ENCODE measurements around the gene CLNK. TPM values are rescaled to one million over a fixed set of nuclear protein-coding genes. Genes with fewer than 3 reads are reported as not detected.

The CLNK gene
- total and polyA plus RNA-seq, 2 of the 13 experiments (the other 11 are each of a cell fraction or from before 2014, with no cell fraction given) = not detected

DNA sequence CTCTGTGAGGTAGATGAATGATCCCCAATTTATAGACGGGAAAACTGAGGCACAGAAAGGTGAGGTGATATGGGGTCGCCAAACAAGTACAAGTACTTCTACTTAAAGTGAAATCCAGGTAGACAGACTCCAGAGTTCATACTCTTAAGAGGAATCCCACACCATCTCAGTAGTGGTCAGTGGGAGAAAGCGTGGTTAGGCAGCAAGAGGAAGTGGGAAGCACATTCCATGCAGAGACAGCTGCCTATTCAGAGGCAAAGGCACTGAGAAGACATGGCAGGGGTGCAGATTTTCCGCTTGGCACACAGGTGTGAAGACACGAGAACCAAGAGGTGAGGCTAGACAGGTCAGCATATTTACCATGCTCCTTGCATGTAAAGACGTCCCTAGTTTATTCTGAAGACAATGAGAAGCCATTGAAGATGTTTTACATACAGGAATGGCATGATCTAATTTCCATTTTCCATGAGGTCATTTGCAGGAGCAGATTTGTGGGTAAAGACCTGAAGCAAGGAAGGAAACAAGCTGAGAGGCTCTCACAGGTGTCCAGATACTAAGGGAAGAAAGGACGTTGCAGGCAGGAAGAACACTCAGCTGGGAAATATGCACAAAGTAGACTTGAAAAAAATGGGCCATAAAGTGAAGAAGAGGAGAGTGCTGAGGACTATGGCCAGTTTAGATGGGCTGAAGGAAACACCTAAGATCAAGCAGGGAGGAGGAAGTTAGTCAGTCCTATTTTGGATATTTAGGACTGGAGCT, 17.3 kb upstream of the CLNK start (continued):
- TF ChIP-seq HNRNPUL1 (IDR thresholded peaks at IDR 0.05; ENCODE audit: low read depth, low read length) (no peak), SRF (IDR thresholded peaks at IDR 0.05; ENCODE audit: low read depth, low read length) (no peak), ZNF772 (CRISPR knock-in tag; IDR thresholded peaks at IDR 0.05) (no peak), KLF13 (CRISPR knock-in tag; IDR thresholded peaks at IDR 0.05) (no peak), TBP (CRISPR knock-in tag; IDR thresholded peaks at IDR 0.05) (no peak)
- TF ChIP-seq, protein P1, sequence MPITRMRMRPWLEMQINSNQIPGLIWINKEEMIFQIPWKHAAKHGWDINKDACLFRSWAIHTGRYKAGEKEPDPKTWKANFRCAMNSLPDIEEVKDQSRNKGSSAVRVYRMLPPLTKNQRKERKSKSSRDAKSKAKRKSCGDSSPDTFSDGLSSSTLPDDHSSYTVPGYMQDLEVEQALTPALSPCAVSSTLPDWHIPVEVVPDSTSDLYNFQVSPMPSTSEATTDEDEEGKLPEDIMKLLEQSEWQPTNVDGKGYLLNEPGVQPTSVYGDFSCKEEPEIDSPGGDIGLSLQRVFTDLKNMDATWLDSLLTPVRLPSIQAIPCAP (CRISPR knock-in tag; IDR thresholded peaks at IDR 0.05; ENCODE audit: low read depth) = no peak

DNA sequence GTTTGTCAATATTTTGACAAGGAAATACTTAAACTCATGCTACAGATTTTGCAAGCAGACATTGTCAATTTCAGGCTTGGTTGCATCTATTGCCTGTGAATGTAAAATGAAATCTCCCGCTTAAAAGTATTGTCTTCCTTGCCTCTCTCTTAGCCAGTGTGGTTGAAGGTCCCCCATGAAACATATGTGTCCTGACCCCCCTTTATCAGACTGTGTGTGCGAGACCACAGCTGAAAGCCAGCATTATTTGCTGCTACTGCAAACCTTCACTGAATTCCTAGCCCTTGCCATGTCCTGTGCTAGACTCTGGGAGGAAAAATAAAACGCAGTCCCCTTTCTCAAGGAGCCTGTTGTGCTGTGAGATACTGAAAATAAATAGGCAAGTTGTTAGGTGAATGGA, 16.6 kb upstream of the CLNK start:
- Histone ChIP-seq H2AFZ (ENCODE audit: low read length) (no peak overlapping the region), H3K27ac (ENCODE audit: extremely low read length, insufficient read depth, low read length) (no peak overlapping the region), H3K4me2 (ENCODE audit: low read depth, low read length) (no peak overlapping the region), H3K4me1 (ENCODE audit: insufficient read depth, low read length) (no peaks in the 10 kb centered on the region), H3K27me3 (ENCODE audit: control insufficient read depth in 1 of 2, insufficient read depth in 2 of 2, low read length in 2 of 2) (no peaks in the 10 kb centered on the region), H3K36me3 (replicated peaks in 1 of 2; ENCODE audit: control insufficient read depth in 1 of 2, insufficient read depth in 2 of 2, low read length in 2 of 2) (no peaks in the 10 kb centered on the region), H3K9ac (ENCODE audit: insufficient read depth, low read depth, low read length) (no peak overlapping the region), H3K9me3 (ENCODE audit: low read length) (no peaks in the 10 kb centered on the region), H3K79me2 (ENCODE audit: insufficient read depth, low read length) (no peaks in the 10 kb centered on the region), H3K4me3 (replicated peaks in 1 of 3; ENCODE audit: insufficient read depth in 1 of 3, low read depth in 2 of 3, low read length in 3 of 3) (no peak overlapping the region), H4K20me1 (ENCODE audit: insufficient read depth, low read length) (no peaks in the 10 kb centered on the region)
- ATAC-seq (no peak), DNase-seq (ENCODE audit: low spot score) (no peak), FAIRE-seq (no peak)
- no TSS peak for BruUV-seq (replicated peaks)
- TF ChIP-seq, protein P2, sequence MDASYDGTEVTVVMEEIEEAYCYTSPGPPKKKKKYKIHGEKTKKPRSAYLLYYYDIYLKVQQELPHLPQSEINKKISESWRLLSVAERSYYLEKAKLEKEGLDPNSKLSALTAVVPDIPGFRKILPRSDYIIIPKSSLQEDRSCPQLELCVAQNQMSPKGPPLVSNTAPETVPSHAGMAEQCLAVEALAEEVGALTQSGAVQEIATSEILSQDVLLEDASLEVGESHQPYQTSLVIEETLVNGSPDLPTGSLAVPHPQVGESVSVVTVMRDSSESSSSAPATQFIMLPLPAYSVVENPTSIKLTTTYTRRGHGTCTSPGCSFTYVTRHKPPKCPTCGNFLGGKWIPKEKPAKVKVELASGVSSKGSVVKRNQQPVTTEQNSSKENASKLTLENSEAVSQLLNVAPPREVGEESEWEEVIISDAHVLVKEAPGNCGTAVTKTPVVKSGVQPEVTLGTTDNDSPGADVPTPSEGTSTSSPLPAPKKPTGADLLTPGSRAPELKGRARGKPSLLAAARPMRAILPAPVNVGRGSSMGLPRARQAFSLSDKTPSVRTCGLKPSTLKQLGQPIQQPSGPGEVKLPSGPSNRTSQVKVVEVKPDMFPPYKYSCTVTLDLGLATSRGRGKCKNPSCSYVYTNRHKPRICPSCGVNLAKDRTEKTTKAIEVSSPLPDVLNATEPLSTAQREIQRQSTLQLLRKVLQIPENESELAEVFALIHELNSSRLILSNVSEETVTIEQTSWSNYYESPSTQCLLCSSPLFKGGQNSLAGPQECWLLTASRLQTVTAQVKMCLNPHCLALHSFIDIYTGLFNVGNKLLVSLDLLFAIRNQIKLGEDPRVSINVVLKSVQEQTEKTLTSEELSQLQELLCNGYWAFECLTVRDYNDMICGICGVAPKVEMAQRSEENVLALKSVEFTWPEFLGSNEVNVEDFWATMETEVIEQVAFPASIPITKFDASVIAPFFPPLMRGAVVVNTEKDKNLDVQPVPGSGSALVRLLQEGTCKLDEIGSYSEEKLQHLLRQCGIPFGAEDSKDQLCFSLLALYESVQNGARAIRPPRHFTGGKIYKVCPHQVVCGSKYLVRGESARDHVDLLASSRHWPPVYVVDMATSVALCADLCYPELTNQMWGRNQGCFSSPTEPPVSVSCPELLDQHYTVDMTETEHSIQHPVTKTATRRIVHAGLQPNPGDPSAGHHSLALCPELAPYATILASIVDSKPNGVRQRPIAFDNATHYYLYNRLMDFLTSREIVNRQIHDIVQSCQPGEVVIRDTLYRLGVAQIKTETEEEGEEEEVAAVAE (CRISPR knock-in tag; IDR thresholded peaks at IDR 0.05; ENCODE audit: borderline replicate concordance) = no peak
- TF ChIP-seq, protein P3, sequence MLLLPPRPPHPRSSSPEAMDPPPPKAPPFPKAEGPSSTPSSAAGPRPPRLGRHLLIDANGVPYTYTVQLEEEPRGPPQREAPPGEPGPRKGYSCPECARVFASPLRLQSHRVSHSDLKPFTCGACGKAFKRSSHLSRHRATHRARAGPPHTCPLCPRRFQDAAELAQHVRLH (CRISPR knock-in tag; IDR thresholded peaks at IDR 0.05; ENCODE audit: borderline replicate concordance, low read depth) = no peak
- TF ChIP-seq NFKB2 (CRISPR knock-in tag; IDR thresholded peaks at IDR 0.05; ENCODE audit: borderline replicate concordance) = no peak
- TF ChIP-seq, protein P4, sequence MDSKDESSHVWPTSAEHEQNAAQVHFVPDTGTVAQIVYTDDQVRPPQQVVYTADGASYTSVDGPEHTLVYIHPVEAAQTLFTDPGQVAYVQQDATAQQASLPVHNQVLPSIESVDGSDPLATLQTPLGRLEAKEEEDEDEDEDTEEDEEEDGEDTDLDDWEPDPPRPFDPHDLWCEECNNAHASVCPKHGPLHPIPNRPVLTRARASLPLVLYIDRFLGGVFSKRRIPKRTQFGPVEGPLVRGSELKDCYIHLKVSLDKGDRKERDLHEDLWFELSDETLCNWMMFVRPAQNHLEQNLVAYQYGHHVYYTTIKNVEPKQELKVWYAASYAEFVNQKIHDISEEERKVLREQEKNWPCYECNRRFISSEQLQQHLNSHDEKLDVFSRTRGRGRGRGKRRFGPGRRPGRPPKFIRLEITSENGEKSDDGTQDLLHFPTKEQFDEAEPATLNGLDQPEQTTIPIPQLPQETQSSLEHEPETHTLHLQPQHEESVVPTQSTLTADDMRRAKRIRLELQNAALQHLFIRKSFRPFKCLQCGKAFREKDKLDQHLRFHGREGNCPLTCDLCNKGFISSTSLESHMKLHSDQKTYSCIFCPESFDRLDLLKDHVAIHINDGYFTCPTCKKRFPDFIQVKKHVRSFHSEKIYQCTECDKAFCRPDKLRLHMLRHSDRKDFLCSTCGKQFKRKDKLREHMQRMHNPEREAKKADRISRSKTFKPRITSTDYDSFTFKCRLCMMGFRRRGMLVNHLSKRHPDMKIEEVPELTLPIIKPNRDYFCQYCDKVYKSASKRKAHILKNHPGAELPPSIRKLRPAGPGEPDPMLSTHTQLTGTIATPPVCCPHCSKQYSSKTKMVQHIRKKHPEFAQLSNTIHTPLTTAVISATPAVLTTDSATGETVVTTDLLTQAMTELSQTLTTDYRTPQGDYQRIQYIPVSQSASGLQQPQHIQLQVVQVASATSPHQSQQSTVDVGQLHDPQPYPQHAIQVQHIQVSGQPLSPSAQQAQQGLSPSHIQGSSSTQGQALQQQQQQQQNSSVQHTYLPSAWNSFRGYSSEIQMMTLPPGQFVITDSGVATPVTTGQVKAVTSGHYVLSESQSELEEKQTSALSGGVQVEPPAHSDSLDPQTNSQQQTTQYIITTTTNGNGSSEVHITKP (CRISPR knock-in tag; IDR thresholded peaks at IDR 0.05; ENCODE audit: low read depth) = no peak
- WGBS (ENCODE audit: low lambda C conversion rate) = 5% methylated on average over 3 of the region's 3 CpGs
- ChIA-PET POLR2A (no interaction called here), CTCF (ENCODE audit: low intra/inter-chr PET ratio, low total read pairs) (no interaction called here)
- intact Hi-C loops (cut with micrococcal nuclease; ENCODE audit: unreplicated experiment) (no loop called here), in situ Hi-C loops (cut with HindIII; ENCODE audit: extremely low pct_ligation_motif_present, low pct_unique_long_range_greater_than_20kb) (no loop called here)
